Activated T-cell treated with anti-CD3 and anti-CD28 coated beads for 48 hours (primary cell): ENCODE measurements around the gene UQCC2.

ENCODE experiments used
- DNase-seq: peaks from one replicate; pipeline ENCODE4 v3.0.0-alpha.2; 2020; ENCODE audit warnings: low read depth

UQCC2 gene

DNA sequence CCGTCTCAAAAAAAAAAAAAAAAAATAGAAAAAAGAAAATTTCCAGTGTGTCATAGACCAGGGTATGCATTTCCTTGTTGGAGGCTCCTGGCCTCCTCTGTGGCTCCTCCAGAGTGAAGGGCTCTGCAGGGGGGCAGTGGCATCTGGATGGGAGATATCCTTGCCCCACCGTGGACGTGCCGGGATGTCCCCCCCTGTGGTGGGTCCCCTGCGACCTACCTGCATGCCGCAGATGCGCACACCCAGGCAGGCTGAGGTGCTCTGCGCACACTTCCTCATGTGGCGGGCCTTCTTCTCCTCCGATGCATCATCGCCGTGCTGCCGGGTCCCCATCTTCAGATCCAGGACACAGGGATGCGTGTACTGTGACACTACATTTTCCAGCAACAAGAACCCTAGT, 13.7 kb upstream of the UQCC2 start:
- DNase-seq, result no peak

DNA sequence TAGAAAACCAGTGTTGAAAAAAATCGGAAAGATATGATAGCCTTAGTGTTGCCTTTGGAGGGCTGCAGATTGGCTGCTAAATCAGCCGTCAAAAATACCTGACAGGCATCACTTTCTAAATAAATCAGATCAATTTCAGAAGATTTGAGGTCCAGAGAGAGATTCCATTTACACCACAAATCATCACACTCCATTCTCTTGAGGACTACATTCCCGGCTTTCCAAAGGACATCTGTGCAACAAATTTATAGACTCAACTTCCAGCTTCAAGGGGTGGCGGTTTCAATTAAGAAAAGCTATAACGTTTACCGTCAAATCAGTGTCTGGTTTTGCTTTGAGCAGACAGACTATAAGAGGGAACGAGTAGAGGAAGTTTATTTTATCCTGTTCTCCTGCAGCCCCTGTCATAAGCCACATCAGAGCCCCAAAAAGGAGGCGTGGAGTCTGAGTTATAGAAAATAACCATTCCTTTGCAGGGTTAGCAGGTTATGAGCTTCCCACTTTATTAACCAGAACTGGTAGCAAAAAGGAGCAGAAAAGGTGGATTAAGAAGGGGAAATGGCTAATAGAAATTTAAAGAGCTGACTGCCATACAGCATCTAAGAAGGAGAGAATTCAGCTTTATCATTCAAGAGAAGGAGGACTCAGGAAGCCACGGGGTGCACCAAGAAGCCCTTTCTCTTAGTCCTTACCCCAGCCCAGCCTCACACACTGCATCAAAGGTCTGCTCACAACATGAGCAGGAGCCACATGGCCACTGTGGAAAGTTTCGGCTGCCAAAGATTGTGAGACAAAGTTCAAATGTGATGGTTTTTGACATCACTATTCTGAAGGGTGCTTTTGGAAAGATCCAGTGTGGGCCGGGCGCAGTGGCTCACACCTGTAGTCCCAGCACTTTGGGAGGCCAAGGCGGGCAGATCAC, 12.9 kb upstream of the UQCC2 start:
- DNase-seq, result no peak

DNA sequence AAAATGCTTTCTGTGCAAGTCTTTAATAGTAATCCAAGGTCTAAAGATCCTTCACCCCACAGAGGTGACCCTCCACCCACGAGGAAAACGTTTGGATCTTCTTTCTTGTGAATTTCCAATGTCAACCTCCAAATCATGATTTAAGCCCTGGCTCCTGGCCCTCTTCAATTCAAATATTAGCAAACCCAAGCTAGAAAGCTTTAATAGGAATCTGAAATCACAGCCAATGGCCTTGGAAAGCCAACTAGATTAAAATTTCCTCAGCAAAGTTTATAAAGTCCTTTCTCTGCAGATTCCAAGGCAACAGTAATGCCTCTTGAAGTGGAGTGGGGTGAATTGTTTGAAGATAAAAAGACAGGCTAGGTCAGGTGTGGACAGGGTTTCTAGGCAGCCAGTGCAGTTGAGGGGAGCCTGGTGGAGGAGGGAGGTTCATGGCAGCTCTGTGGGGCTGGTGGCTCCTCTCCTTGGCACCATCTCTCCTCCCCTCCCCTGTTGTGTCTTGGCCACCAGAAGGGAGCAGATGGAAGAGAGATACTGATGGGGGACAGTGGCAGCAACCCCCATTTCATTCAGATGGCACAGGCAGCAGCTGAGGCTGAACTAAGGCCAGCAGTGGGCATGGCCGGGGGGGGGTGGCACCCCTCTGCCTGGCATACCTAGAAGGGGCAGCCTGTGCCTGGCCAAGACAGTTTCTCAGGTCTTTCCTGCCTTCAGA, 12.0 kb upstream of the UQCC2 start:
- DNase-seq, result no peak

DNA sequence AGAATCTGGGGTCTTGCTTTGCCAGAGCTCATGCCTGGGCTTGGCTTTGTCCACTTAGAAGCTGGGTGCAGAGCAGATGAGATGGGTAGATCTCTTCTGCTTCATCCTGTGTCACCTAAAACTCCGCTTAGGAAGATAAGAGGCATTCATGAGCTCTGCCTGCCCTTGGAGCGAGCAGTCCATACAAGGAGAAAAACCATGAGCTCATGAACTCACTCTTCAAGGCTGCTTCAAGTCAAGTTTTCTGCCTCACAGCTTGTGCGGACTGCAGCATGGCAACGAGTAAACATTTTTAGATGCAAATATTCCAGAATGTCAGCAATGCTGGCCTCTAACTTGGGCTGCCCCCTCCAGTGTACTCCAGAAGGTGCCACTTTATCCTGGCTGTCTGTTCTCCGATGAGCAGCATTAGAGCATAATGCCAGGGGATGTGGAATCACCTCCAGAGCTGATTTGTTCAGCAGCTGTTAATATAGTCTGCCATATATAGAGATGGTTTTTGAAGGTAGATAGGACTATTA, 10.7 kb upstream of the UQCC2 start:
- no peak for DNase-seq

DNA sequence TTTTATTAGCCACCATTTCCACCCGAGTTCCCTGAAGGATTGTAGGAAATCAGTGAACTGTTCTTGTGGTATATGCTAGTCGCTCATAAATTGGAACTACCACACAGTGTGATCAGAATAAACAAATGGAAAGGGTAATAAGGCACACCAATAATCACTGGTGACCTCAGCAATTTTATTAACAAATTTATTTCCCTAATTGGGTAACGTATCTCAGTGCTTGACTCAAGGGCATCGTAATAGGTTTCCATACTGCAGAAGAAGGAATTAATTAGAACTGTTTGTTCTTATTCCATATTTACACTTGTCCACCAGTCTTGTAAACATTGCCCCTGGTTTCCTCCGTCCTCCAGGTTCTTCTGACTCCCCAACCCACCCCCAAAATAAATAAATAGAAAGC, 10.0 kb upstream of the UQCC2 start:
- DNase-seq, result no peak

DNA sequence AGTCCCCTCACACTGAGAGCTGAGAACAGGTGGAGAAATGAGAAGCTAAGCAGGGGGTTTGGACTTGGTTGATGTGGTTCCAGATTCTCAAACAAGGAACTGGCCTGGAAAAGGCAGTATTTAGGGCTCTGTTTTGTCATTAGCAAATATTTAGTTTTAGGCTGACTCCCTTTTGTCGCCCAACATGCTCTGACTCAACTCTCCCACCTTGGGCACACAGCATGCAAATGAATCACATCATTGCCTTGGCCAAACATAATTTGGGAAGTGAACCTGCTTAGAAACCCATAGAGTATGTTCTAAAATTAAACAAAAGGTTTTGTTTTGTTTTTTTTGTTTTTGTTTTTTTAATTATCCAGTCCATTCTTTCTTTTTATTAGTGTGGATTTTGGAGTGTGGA, 9.5 kb upstream of the UQCC2 start:
- no peak for DNase-seq

DNA sequence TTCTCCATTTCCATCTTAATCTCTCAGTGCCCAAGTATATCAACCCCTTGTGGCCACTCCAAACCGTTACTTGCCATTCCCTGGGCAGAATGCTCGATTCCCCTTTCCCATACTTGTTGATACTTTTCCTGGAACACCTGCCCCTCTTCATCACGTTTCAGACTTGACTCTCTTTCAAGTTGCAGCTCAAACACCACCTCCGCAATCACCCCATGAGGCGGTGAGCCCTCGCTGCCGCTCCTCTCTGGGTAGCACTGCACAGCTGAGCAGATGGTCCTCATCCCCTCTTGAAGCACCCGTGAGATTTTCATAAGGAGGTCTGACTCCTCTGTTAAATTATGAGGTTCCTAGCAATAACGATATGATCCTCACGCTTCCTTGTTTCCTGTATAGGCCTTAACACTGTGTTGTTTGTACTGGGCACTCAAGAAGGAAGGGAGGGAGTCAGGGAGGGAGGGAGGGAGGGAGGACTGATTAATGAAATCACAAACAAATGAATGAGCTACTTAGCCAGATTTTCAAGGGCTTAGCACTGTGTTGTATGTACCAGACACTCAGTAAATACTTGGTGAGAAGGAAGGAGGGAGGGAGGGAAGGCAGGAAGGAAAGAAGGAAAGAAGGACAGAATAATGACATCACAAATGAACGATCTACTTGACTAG, 8.0 kb upstream of the UQCC2 start:
- no peak for DNase-seq

DNA sequence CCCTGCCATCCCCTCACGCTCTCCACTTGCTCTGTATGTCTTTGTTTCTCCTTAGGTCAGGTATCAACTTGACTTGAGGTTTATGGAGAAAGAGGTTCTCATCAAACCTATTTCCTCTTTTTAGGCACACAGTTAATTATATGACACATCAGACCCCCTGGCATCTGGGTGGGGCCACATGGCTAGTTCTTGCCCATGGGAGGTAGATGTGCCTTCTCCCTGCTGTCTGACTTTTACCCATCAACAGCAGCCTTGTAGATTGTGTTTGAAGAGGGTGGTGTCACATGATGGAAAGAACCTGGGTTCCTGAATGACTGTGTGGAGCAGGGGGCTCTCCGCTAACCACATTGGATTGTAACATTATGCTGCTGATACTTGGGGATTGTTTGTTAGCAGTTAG, 7.2 kb upstream of the UQCC2 start:
- DNase-seq, result no peak

DNA sequence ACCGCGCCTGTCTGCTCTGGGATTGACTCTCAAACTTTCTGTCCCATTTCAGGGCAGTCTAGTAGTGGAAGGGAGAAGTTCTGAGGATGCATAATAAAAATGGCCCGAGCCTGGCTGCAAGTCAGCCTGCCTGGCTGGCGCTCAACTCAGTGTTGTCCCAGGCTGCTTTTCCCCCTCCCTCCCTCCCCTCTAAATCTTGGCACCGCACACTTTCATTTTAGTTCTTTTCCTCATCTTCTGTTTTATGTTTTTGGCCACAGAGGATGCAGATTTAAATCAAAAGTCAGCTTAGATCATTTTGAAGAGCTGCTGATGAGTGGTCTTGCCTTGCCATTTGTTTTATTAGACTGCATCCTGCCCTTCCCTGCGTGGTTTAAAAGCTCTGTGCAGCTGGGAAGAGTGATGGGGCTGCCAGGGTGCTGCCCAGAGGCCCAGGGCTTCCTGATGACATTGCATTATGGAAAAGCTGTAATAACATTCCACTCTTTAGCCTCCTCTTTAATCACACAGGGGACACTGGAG, 6.5 kb upstream of the UQCC2 start:
- DNase-seq, result no peak

DNA sequence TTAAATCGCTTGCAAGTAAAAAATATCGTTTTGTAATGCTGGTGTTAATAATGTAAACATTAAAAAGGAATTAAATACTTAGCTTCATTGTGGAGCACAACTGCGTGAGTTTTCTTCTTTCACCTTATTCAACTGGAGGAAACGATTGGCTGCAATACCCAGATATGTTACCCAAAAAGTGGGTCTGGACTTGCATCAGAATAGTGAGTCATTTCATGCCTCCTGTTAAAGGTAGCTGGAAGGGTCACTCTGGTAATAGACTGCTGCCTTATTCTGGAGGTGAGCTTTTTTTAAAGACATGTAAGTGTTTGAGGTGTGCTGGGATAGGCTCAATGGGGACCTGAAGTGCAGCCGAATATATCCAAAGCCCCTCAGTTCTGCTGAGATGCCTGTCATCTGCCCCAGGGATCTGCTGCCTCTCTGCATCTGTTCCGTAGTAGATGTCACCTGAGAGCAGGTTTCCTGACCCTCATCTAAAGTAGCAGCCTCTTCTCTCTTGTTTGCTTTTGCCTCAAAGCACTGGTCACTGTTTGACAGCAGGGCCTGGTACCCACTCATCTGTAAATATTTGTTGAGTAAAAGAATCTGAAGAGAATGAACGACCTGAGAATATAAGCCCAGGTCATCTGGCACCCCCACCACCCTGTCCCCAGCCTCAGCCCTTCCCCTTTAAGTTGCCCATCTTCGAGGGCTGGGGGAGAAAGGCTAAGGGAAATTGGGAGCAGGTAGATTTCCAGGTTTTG, 5.6 kb upstream of the UQCC2 start:
- no peak for DNase-seq

DNA sequence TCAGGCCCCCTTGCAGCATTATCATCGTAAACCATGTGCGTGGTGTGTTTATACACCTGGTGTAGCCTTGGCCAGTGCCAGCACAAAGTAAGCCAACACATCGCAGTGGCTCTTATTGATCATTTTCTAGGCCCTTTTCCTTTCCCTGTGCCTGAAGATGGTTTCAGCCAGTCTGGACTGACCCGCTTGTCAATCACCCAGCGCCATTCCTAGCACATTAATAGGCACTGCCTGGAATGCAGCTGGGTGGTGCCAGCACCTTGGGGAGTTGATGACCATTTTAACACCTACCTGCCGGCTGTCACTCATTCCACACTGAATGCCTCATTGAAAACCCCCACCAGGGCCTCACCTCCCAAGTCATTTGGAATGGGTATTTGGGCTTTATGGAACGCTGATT, 4.9 kb upstream of the UQCC2 start:
- no peak for DNase-seq

DNA sequence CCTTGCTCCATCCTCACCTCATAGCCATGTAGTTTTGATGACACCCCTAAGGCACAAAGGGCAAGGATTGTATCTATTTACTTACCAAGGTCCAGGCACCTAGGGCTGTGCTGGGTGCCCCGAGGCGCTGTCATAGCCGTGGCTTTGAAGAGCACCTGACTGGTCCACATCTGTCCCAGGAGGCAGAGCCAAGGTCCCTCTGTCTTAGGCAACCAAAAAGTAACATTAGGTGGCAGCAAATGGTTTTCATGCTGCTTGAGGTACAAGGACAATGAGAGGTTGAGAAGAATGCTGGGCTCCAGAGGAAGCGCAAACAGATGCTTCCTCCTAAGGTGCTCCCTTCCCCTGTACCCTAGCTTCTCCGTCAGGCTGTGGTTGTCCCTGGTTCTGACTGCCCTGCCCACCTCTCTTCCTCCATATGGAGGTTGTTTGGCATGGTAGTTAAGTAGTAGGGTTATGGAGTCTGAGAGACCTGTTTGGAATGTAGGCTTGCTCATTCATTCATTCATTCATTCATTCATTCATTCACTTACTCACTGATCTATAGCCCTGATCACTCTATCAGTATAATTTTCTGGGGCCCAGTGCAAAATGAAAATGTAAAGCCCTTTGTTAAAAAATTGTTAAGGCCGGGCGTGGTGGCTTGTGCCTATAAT, 3.0 kb upstream of the UQCC2 start:
- no peak for DNase-seq

DNA sequence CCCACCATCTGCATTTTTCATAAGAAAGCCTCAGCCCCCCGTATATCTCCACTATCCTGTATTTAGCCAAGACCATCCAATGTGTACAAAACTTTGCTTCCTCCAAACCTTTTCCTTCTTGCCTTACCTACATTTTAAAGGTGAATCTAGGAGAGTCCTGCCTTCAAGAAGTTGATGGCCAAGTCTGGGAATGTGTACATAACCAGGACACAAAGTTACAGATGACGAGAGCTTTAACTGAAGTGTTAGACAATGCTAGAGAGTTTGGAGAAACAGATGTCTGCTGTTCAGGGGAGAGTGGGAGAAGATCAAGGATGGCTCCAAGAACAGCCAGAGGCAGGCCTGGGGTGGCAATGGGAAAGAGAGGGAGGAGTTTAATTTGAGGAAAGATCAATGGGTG, 2.3 kb upstream of the UQCC2 start:
- DNase-seq, result no peak

DNA sequence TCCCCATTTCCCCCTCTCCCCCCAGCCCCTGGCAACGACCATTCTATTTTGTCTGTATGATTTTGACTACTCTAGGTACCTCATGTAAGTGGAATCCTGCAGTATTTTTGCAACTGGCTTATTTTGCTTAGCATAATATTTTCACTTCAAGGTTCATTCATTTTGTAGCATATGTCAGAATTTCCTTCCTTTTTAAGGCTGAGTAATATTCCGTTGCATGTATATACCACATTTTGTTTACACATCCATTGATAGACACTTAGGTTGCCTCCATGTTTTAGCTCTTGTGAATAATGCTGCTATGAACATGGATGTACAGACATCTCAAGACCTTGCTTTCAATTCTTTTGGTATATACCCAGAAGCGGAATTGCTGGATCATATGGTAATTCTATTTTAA, 1.4 kb upstream of the UQCC2 start:
- no peak for DNase-seq

DNA sequence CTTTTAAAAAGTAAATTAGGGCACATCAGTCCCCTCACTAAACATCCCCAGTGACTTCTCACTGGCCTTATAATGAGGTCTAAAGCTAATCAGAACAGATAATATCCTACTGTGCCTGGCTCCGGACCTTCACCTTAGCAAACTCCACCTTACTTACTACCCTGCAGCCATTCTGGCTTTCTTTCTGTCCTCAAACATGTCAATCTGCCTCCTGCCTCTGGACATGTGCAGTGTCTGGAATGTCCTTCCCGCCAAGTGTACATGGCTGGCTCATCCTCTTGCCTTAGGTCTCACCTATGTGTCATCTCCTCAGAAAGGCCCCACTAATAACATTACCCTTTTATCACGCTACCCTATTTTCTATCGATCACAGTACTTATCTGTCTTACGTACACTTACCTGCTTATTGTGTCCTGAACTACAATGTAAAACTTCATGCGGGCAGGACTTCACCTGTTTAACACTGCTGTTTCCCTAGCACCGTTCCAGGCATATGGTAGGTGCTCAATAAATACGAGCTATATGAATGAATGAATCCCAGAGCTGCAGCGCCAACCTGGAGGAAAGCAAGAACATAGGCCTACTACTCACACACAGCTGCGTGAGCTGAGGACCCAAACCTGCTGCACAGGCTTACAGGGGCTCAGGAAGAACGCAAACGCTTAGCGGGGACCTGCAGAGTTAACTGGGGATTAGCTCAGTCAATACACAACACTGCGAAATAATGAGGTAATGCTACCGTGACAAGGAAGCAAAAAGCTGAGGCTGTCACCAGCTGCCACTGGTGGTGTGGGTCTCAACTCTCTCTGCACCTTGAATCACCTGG, 991 bp downstream of the UQCC2 start:
- no peak for DNase-seq

DNA sequence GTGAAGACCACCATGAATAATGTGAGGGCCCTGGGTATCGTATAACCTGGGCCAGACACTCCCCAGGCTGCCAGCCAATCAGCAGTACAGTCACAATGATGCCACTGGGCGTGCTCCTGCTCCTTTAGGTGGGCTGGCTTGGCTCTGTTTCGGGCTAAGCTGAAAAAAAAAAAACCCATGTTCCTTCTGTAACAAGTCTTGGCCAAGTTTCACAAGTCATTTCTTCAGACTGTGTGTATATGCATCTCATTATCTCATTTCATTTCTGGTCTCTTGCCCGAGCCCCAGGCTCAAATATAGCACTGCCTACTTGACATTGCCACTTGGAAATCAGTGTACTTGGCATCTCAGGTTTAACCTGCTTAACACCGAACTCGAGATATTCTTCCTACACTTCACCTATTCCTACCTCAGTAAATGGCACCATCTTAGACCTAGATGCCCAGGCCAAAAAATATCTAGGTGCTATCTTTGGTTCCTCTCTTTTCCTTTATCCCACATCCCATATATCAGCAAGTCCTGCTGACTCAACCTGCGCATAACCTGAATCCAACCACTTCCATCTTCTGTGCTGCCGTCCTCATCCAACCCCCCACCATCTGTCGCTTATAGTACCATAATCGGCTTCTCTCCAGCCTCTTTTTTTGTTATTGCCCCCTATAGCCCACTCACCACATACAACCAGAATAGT, 1.8 kb downstream of the UQCC2 start:
- no peak for DNase-seq

DNA sequence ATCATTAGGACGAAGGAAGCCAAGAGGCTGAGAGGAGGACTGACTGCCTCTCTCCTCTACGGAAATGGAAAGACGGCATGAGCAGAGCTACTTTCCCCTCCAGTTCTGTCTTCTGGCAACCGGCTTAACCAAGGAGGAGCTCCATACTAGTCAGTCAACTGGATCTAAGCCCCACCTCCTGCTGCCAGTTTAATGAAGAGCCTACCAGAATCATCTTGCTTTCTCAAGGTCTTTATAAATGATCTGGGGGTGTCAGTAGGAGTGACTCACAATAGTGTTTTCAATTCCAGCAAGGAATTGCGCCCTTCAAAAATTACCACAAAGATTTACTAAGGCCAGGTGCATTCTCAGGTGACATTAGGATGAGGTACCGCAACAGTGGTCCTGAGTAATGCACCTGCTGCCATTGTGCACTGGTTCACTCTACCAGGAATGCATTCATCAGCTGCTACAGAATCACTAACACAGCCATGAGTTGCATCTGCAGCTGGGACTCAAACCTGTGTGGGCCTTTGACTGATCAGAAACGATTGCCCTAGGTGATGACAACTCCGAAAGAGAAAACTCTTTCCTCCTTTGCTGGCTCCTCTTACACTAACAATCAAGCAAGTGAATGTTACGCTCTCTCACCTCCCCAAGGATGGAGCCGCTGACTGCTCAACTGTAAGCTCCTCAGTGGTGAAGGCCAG, 2.8 kb downstream of the UQCC2 start:
- DNase-seq, result no peak

DNA sequence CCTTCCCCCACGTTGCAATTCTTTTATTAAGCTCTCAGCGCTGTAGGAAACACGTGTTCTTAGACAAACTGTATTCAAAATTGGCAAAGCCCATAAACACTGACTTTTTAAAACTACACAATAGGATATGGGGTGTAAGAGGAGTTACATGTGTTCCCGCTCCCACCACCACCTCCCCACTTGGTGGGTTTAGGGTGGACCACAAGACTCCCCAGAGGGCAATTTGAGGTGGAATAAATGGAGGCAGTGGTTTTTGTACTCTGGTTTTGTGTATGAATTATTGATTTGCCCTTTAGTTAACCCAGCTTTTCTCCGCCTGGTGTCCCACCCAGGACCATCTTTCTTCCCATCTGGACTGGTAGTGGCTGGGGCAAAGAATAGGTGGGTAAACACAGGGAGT, 3.7 kb downstream of the UQCC2 start:
- no peak for DNase-seq
